Astrocyte (in vitro differentiated cells and primary cell): Measurements from ENCODE around the gene CCDC77. TPM values are rescaled to one million over a fixed set of nuclear protein-coding genes. Genes with fewer than 3 reads are reported as not detected.

Experiments
- DNase-seq: peaks from one replicate; pipeline ENCODE4 v3.0.0-alpha.2; 2010; ENCODE audit warnings: low read depth
- FAIRE-seq: peaks from 2 replicates; lab custom pipeline; 2011; peaks lifted over from hg19 to GRCh38; lab: Jason Lieb, UNC
- H2AFZ ChIP-seq: 2 replicates; pipeline ENCODE4 v1.6.0; 2012; ENCODE audit warnings: low read depth, low read length, inconsistent platforms
- H3K27ac ChIP-seq: 2 replicates; pipeline ENCODE4 v1.5.1; 2011; ENCODE audit warnings: low read depth, low read length, inconsistent platforms
- H3K27me3 ChIP-seq: 2 replicates; pipeline ENCODE4 v1.6.0; 2011; ENCODE audit warnings: low read length, inconsistent platforms; ENCODE audit not compliant: insufficient read depth
- H3K36me3 ChIP-seq: 2 replicates; pipeline ENCODE4 v1.5.1; 2011; ENCODE audit warnings: low read length, inconsistent platforms; ENCODE audit not compliant: insufficient read depth
- H3K4me1 ChIP-seq: 2 replicates; pipeline ENCODE4 v1.5.1; 2011; ENCODE audit warnings: low read length, inconsistent platforms; ENCODE audit not compliant: insufficient read depth
- H3K4me2 ChIP-seq: 2 replicates; pipeline ENCODE4 v1.6.0; 2012; ENCODE audit warnings: low read length, inconsistent platforms
- H3K4me3 ChIP-seq: 2 replicates; pipeline ENCODE4 v1.5.1; 2011; ENCODE audit warnings: low read depth, mild to moderate bottlenecking, low read length, inconsistent platforms; ENCODE audit not compliant: insufficient read depth
- H3K79me2 ChIP-seq: 2 replicates; pipeline ENCODE4 v1.6.0; 2012; ENCODE audit warnings: mild to moderate bottlenecking, low read length, inconsistent platforms; ENCODE audit not compliant: insufficient read depth
- H3K9ac ChIP-seq: 2 replicates; pipeline ENCODE4 v1.6.0; 2012; ENCODE audit warnings: mild to moderate bottlenecking, low read length, inconsistent platforms
- H3K9me3 ChIP-seq: 2 replicates; pipeline ENCODE4 v1.5.1; 2012; ENCODE audit warnings: low read depth, mild to moderate bottlenecking, low read length, inconsistent platforms; ENCODE audit not compliant: insufficient read depth
- H4K20me1 ChIP-seq: 2 replicates; pipeline ENCODE4 v1.6.0; 2012; ENCODE audit warnings: low read length, inconsistent platforms; ENCODE audit not compliant: insufficient read depth
- H3K27ac Mint-ChIP-seq: one replicate; pipeline ENCODE4 v1.8.0; 2021; ENCODE audit warnings: mild to moderate bottlenecking, mixed read lengths; ENCODE audit not compliant: unreplicated experiment
- H3K27me3 Mint-ChIP-seq: one replicate; pipeline ENCODE4 v1.8.0; 2021; ENCODE audit warnings: low read depth, mixed read lengths; ENCODE audit not compliant: unreplicated experiment
- H3K36me3 Mint-ChIP-seq: one replicate; pipeline ENCODE4 v1.8.0; 2021; ENCODE audit warnings: low read depth, mixed read lengths; ENCODE audit not compliant: unreplicated experiment
- H3K4me1 Mint-ChIP-seq: one replicate; pipeline ENCODE4 v1.8.0; 2021; ENCODE audit warnings: low read depth, mixed read lengths; ENCODE audit not compliant: unreplicated experiment
- H3K4me3 Mint-ChIP-seq: one replicate; pipeline ENCODE4 v1.8.0; 2021; ENCODE audit warnings: mild to moderate bottlenecking, moderate library complexity, mixed read lengths; ENCODE audit not compliant: unreplicated experiment
- H3K9me3 Mint-ChIP-seq: one replicate; pipeline ENCODE4 v1.8.0; 2021; ENCODE audit warnings: mild to moderate bottlenecking, mixed read lengths; ENCODE audit not compliant: unreplicated experiment
- EZH2 ChIP-seq: IDR thresholded peaks from 2 replicates; pipeline ENCODE4 v1.6.1; 2012; ENCODE audit warnings: mild to moderate bottlenecking, low read length, inconsistent platforms; ENCODE audit not compliant: insufficient read depth
- total RNA-seq: library from RNA; stranded (reverse); gene quantifications from 2 replicates; pipeline ENCODE4 v1.2.1, GENCODE V29; 2021
- TF ChIP-seq, protein P1 (sequence below): IDR thresholded peaks from 2 replicates; pipeline ENCODE4 v1.5.1; 2011; ENCODE audit warnings: low read depth, mild to moderate bottlenecking, inconsistent platforms, low read length, moderate library complexity; ENCODE audit not compliant: insufficient read depth

CCDC77 gene
- total RNA-seq, 1 donor from 2014 or later = 9.3 TPM

DNA sequence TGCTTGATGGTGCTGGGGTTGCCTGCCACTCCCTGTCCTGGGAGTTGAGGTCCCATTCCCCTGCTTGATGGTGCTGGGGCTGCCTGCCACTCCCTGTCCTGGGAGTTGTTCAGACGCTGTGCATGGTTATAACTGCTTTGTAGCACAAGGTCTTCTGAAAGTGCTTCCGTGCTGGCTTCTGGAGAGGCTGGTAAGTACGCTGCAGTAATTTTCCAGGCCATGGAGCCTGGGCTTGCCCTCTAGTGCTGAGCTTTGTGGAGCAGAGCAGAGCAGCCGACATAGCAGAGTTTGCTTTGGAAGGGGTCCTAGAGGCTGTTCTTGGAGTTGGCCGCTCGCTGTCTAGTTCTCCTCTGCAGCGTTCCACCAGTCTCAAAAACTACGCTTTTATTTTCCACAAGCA is 64.6 kb downstream of the CCDC77 start:
- H3K36me3 Mint-ChIP-seq = no peaks in the 10 kb centered on the region
- Histone ChIP-seq H3K4me2 (no peak overlapping the region), H3K4me1 (no peaks in the 10 kb centered on the region), H2AFZ (no peak overlapping the region), H3K27ac (no peak overlapping the region), H3K27me3 (peaks cover 46% of the 10 kb centered on the region), H3K9me3 (no peaks in the 10 kb centered on the region), H3K79me2 (no peaks in the 10 kb centered on the region), H4K20me1 (peaks cover 4% of the 10 kb centered on the region), H3K36me3 (no peaks in the 10 kb centered on the region), H3K9ac (no peak overlapping the region), H3K4me3 (no peak overlapping the region)
- peaks cover 23% of the 10 kb centered on the region for H3K4me1 Mint-ChIP-seq
- no peak overlapping the region for H3K4me3 Mint-ChIP-seq
- peaks cover 19% of the 10 kb centered on the region for H3K27me3 Mint-ChIP-seq
- no peak for DNase-seq
- no peak for TF ChIP-seq EZH2
- TF ChIP-seq, protein P1, sequence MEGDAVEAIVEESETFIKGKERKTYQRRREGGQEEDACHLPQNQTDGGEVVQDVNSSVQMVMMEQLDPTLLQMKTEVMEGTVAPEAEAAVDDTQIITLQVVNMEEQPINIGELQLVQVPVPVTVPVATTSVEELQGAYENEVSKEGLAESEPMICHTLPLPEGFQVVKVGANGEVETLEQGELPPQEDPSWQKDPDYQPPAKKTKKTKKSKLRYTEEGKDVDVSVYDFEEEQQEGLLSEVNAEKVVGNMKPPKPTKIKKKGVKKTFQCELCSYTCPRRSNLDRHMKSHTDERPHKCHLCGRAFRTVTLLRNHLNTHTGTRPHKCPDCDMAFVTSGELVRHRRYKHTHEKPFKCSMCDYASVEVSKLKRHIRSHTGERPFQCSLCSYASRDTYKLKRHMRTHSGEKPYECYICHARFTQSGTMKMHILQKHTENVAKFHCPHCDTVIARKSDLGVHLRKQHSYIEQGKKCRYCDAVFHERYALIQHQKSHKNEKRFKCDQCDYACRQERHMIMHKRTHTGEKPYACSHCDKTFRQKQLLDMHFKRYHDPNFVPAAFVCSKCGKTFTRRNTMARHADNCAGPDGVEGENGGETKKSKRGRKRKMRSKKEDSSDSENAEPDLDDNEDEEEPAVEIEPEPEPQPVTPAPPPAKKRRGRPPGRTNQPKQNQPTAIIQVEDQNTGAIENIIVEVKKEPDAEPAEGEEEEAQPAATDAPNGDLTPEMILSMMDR = no peak
- no peaks in the 10 kb centered on the region for H3K9me3 Mint-ChIP-seq
- H3K27ac Mint-ChIP-seq = no peak overlapping the region
- FAIRE-seq = no peak

DNA sequence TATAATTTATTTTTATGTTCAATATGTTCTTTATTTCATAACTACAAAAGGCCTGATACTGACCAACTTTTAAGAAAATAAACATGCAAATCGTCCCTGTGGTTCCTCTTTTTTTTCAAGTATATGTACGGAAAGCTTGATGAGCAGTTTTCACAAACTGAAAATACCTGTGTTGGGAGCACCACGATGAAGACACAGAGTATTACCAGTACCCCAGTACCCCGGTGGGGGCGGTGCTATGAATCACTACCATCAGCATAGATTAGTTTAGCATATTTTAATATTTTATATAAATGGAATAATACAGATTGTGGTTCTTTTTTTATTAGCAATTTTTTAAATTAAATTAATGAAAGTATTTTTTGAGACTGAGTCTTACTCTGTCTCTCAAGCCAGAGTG is 65.3 kb downstream of the CCDC77 start:
- H3K4me3 Mint-ChIP-seq = no peak overlapping the region
- no peak for FAIRE-seq
- H3K27me3 Mint-ChIP-seq = peaks cover 12% of the 10 kb centered on the region
- Histone ChIP-seq H3K27me3 (peaks cover 38% of the 10 kb centered on the region), H3K27ac (no peak overlapping the region), H3K4me2 (no peak overlapping the region), H3K4me1 (no peaks in the 10 kb centered on the region), H3K4me3 (no peak overlapping the region), H3K36me3 (no peaks in the 10 kb centered on the region), H3K79me2 (no peaks in the 10 kb centered on the region), H3K9me3 (no peaks in the 10 kb centered on the region), H3K9ac (no peak overlapping the region), H4K20me1 (peaks cover under 1% of the 10 kb centered on the region), H2AFZ (no peak overlapping the region)
- H3K36me3 Mint-ChIP-seq = no peaks in the 10 kb centered on the region
- no peaks in the 10 kb centered on the region for H3K9me3 Mint-ChIP-seq
- no peak for DNase-seq
- no peak overlapping the region for H3K27ac Mint-ChIP-seq
- peaks cover 23% of the 10 kb centered on the region for H3K4me1 Mint-ChIP-seq
- TF ChIP-seq, protein P1 = no peak
- TF ChIP-seq EZH2 = no peak

DNA sequence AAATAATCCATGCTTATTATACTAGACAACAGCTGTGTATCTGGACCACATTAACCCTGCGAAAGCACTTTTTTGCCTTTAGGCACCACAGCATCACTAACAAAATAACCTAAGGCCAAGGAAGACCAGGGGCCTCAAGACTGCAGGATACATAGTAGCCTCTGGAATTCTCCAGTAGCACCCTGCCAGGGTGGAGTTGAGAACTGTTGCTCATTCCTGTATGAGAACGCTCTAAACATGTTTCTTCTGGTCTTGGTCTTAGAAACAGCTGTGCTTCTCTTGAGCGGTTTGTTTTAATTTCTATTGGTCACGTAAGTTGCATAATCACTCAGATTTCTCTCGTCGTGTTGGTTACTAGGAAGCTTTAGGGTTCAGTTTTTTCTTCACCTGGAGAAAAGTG is 66.1 kb downstream of the CCDC77 start:
- no peaks in the 10 kb centered on the region for H3K9me3 ChIP-seq
- no peak for FAIRE-seq
- H3K4me1 Mint-ChIP-seq = peaks cover 23% of the 10 kb centered on the region
- no peak overlapping the region for H3K4me2 ChIP-seq
- DNase-seq = no peak
- H3K36me3 ChIP-seq = no peaks in the 10 kb centered on the region
- H2AFZ ChIP-seq = no peak overlapping the region
- no peaks in the 10 kb centered on the region for H3K79me2 ChIP-seq
- H3K27ac Mint-ChIP-seq = no peak overlapping the region
- H3K4me3 ChIP-seq = no peak overlapping the region
- H3K27ac ChIP-seq = no peak overlapping the region
- no peaks in the 10 kb centered on the region for H3K4me1 ChIP-seq
- no peaks in the 10 kb centered on the region for H4K20me1 ChIP-seq
- H3K9me3 Mint-ChIP-seq = no peaks in the 10 kb centered on the region
- H3K36me3 Mint-ChIP-seq = no peaks in the 10 kb centered on the region
- no peak overlapping the region for H3K4me3 Mint-ChIP-seq
- H3K27me3 ChIP-seq = peaks cover 30% of the 10 kb centered on the region
- H3K27me3 Mint-ChIP-seq = peaks cover 5% of the 10 kb centered on the region
- TF ChIP-seq EZH2 = no peak
- TF ChIP-seq, protein P1 = no peak
- no peak overlapping the region for H3K9ac ChIP-seq
